Measurements from ENCODE around the gene PPT2. TPM values are rescaled to one million over a fixed set of nuclear protein-coding genes. Genes with fewer than 3 reads are reported as not detected.

The PPT2 gene
- total and polyA plus RNA-seq, 4 donors = 4.3 to 37.6 (median 27.9) TPM

- no peak for ATAC-seq (ENCODE audit: low FRiP score)
- intact Hi-C loops (cut with DNase I) = loop anchor here in 1 of 2 donors (10.0 kb wide), 1 partner anchor 144 kb away; no protein-coding TSS in a partner anchor
- peak; percentile 59 to 79 for DNase-seq
Observed at GRCh38 chr6:32110632-32111031, 43.3 kb upstream of the PPT2 start.

GRCh38 chr6:32111424-32112066 lies 42.4 kb upstream of the PPT2 start:
- intact Hi-C loops (cut with DNase I) = loop anchor here in 1 of 2 donors (10.0 kb wide), 1 partner anchor 143 kb away; no protein-coding TSS in a partner anchor
- peak overlapping the region in 1 of 2 donors; percentile 30 for H3K27ac ChIP-seq (ENCODE audit: low read depth in 1 of 2, low read length in 2 of 2)
- ATAC-seq (ENCODE audit: low FRiP score) (no peak), DNase-seq (peak in 1 of 2 donors; percentile 55)
- peaks cover 0 to 5% of the 10 kb centered on the region in 2 donors for H3K4me1 ChIP-seq (ENCODE audit: control insufficient read depth in 1 of 2, insufficient read depth in 2 of 2, low read length in 2 of 2)
- H3K9me3 ChIP-seq (ENCODE audit: control insufficient read depth, low read length) = no peaks in the 10 kb centered on the region
- 41 to 44% methylated on average over 7 of the region's 7 CpGs for WGBS, 2 donors
- H3K4me3 ChIP-seq (ENCODE audit: low read length in 2 of 2) = no peak overlapping the region
- H3K27me3 ChIP-seq (ENCODE audit: control insufficient read depth in 1 of 2, insufficient read depth in 2 of 2, low read length in 1 of 2) = no peaks in the 10 kb centered on the region
- peaks cover 0 to 3% of the 10 kb centered on the region in 2 donors for H3K36me3 ChIP-seq (ENCODE audit: control insufficient read depth in 1 of 2, insufficient read depth in 2 of 2, low read length in 1 of 2)

More at GRCh38 chr6:32110632-32111031, 43.3 kb upstream of the PPT2 start:
- Histone ChIP-seq H3K36me3 (ENCODE audit: control insufficient read depth in 1 of 2, insufficient read depth in 2 of 2, low read length in 1 of 2) (no peaks in the 10 kb centered on the region), H3K4me1 (ENCODE audit: control insufficient read depth in 1 of 2, insufficient read depth in 2 of 2, low read length in 2 of 2) (peaks cover 0 to 5% of the 10 kb centered on the region in 2 donors), H3K27me3 (ENCODE audit: control insufficient read depth in 1 of 2, insufficient read depth in 2 of 2, low read length in 1 of 2) (no peaks in the 10 kb centered on the region), H3K27ac (ENCODE audit: low read depth in 1 of 2, low read length in 2 of 2) (no peak overlapping the region), H3K9me3 (ENCODE audit: control insufficient read depth, low read length) (no peaks in the 10 kb centered on the region), H3K4me3 (ENCODE audit: low read length in 2 of 2) (no peak overlapping the region)
- 16 to 24% methylated on average over 7 of the region's 7 CpGs for WGBS, 2 donors

GRCh38 chr6:32112431-32112980 lies 41.4 kb upstream of the PPT2 start:
- WGBS, 2 donors = 60% methylated on average over 9 of the region's 9 CpGs

GRCh38 chr6:32113386-32114352 lies 40.3 kb upstream of the PPT2 start:
- no peaks in the 10 kb centered on the region for H3K27me3 ChIP-seq (ENCODE audit: control insufficient read depth in 1 of 2, insufficient read depth in 2 of 2, low read length in 1 of 2)
- peaks cover 0 to 8% of the 10 kb centered on the region in 2 donors for H3K36me3 ChIP-seq (ENCODE audit: control insufficient read depth in 1 of 2, insufficient read depth in 2 of 2, low read length in 1 of 2)
- DNase-seq (peak; percentile 94 to 95), ATAC-seq (ENCODE audit: low FRiP score) (peak; percentile 90)
- H3K27ac ChIP-seq (ENCODE audit: low read depth in 1 of 2, low read length in 2 of 2) = peak overlapping the region in 1 of 2 donors; percentile 57
- no peaks in the 10 kb centered on the region for H3K4me1 ChIP-seq (ENCODE audit: control insufficient read depth in 1 of 2, insufficient read depth in 2 of 2, low read length in 2 of 2)
- no peaks in the 10 kb centered on the region for H3K9me3 ChIP-seq (ENCODE audit: control insufficient read depth, low read length)
- WGBS, 2 donors = 50 to 52% methylated on average over 9 of the region's 9 CpGs
- intact Hi-C loops (cut with DNase I) = loop anchor here in 1 of 2 donors (1.0 to 10.0 kb wide), 2 partner anchors 65 to 141 kb away; no protein-coding TSS in a partner anchor
- no peak overlapping the region for H3K4me3 ChIP-seq (ENCODE audit: low read length in 2 of 2)

More at GRCh38 chr6:32112431-32112980, 41.4 kb upstream of the PPT2 start:
- peak overlapping the region in 1 of 2 donors; percentile 54 for H3K27ac ChIP-seq (ENCODE audit: low read depth in 1 of 2, low read length in 2 of 2)
- H3K36me3 ChIP-seq (ENCODE audit: control insufficient read depth in 1 of 2, insufficient read depth in 2 of 2, low read length in 1 of 2) = peaks cover 0 to 6% of the 10 kb centered on the region in 2 donors
- H3K4me3 ChIP-seq (ENCODE audit: low read length in 2 of 2) = no peak overlapping the region
- DNase-seq (peak in 1 of 2 donors; percentile 80), ATAC-seq (ENCODE audit: low FRiP score) (no peak)
- no peaks in the 10 kb centered on the region for H3K9me3 ChIP-seq (ENCODE audit: control insufficient read depth, low read length)
- intact Hi-C loops (cut with DNase I) = loop anchor here in 1 of 2 donors (10.0 kb wide), 1 partner anchor 142 kb away; no protein-coding TSS in a partner anchor
- peaks cover 0 to 4% of the 10 kb centered on the region in 2 donors for H3K4me1 ChIP-seq (ENCODE audit: control insufficient read depth in 1 of 2, insufficient read depth in 2 of 2, low read length in 2 of 2)
- H3K27me3 ChIP-seq (ENCODE audit: control insufficient read depth in 1 of 2, insufficient read depth in 2 of 2, low read length in 1 of 2) = no peaks in the 10 kb centered on the region

- no peaks in the 10 kb centered on the region for H3K4me1 ChIP-seq (ENCODE audit: control insufficient read depth in 1 of 2, insufficient read depth in 2 of 2, low read length in 2 of 2)
- ATAC-seq (ENCODE audit: low FRiP score) (no peak), DNase-seq (no peak)
- H3K4me3 ChIP-seq (ENCODE audit: low read length in 2 of 2) = no peak overlapping the region
- no peaks in the 10 kb centered on the region for H3K27me3 ChIP-seq (ENCODE audit: control insufficient read depth in 1 of 2, insufficient read depth in 2 of 2, low read length in 1 of 2)
- H3K27ac ChIP-seq (ENCODE audit: low read depth in 1 of 2, low read length in 2 of 2) = peak overlapping the region in 1 of 2 donors; percentile 63
- no peaks in the 10 kb centered on the region for H3K9me3 ChIP-seq (ENCODE audit: control insufficient read depth, low read length)
- 83% methylated on average over 8 of the region's 8 CpGs for WGBS, 2 donors
- peaks cover 0 to 10% of the 10 kb centered on the region in 2 donors for H3K36me3 ChIP-seq (ENCODE audit: control insufficient read depth in 1 of 2, insufficient read depth in 2 of 2, low read length in 1 of 2)
- intact Hi-C loops (cut with DNase I) = loop anchor here in 1 of 2 donors (1.0 to 10.0 kb wide), 2 partner anchors 66 to 140 kb away; no protein-coding TSS in a partner anchor
Observed at GRCh38 chr6:32114796-32115195, 39.1 kb upstream of the PPT2 start.

GRCh38 chr6:32115623-32116022 lies 38.3 kb upstream of the PPT2 start:
- Histone ChIP-seq H3K36me3 (ENCODE audit: control insufficient read depth in 1 of 2, insufficient read depth in 2 of 2, low read length in 1 of 2) (peaks cover 0 to 10% of the 10 kb centered on the region in 2 donors), H3K4me1 (ENCODE audit: control insufficient read depth in 1 of 2, insufficient read depth in 2 of 2, low read length in 2 of 2) (no peaks in the 10 kb centered on the region), H3K27ac (ENCODE audit: low read depth in 1 of 2, low read length in 2 of 2) (no peak overlapping the region), H3K27me3 (ENCODE audit: control insufficient read depth in 1 of 2, insufficient read depth in 2 of 2, low read length in 1 of 2) (no peaks in the 10 kb centered on the region), H3K9me3 (ENCODE audit: control insufficient read depth, low read length) (no peaks in the 10 kb centered on the region), H3K4me3 (ENCODE audit: low read length in 2 of 2) (no peak overlapping the region)
- DNase-seq (no peak), ATAC-seq (ENCODE audit: low FRiP score) (no peak)
- intact Hi-C loops (cut with DNase I) = loop anchor here in 1 of 2 donors (10.0 kb wide), 1 partner anchor 139 kb away; no protein-coding TSS in a partner anchor
- 81% methylated on average over 6 of the region's 6 CpGs for WGBS, 2 donors

GRCh38 chr6:32116674-32117073 lies 37.3 kb upstream of the PPT2 start:
- Histone ChIP-seq H3K27ac (ENCODE audit: low read depth in 1 of 2, low read length in 2 of 2) (no peak overlapping the region), H3K4me1 (ENCODE audit: control insufficient read depth in 1 of 2, insufficient read depth in 2 of 2, low read length in 2 of 2) (no peaks in the 10 kb centered on the region), H3K36me3 (ENCODE audit: control insufficient read depth in 1 of 2, insufficient read depth in 2 of 2, low read length in 1 of 2) (peaks cover 0 to 14% of the 10 kb centered on the region in 2 donors), H3K4me3 (ENCODE audit: low read length in 2 of 2) (no peak overlapping the region), H3K9me3 (ENCODE audit: control insufficient read depth, low read length) (no peaks in the 10 kb centered on the region), H3K27me3 (ENCODE audit: control insufficient read depth in 1 of 2, insufficient read depth in 2 of 2, low read length in 1 of 2) (no peaks in the 10 kb centered on the region)
- ATAC-seq (ENCODE audit: low FRiP score) = no peak
- no peak for DNase-seq
- intact Hi-C loops (cut with DNase I) = loop anchor here in 1 of 2 donors (10.0 kb wide), 1 partner anchor 138 kb away; no protein-coding TSS in a partner anchor
- WGBS, 2 donors = 80 to 84% methylated on average over 7 of the region's 7 CpGs

GRCh38 chr6:32117461-32117860 lies 36.5 kb upstream of the PPT2 start:
- 88% methylated on average over 9 of the region's 9 CpGs for WGBS, 2 donors
- peaks cover 0 to 14% of the 10 kb centered on the region in 2 donors for H3K36me3 ChIP-seq (ENCODE audit: control insufficient read depth in 1 of 2, insufficient read depth in 2 of 2, low read length in 1 of 2)
- DNase-seq = no peak
- no peaks in the 10 kb centered on the region for H3K27me3 ChIP-seq (ENCODE audit: control insufficient read depth in 1 of 2, insufficient read depth in 2 of 2, low read length in 1 of 2)
- ATAC-seq (ENCODE audit: low FRiP score) = no peak
- intact Hi-C loops (cut with DNase I) = loop anchor here in 1 of 2 donors (10.0 kb wide), 1 partner anchor 137 kb away; no protein-coding TSS in a partner anchor
- H3K4me3 ChIP-seq (ENCODE audit: low read length in 2 of 2) = no peak overlapping the region
- no peaks in the 10 kb centered on the region for H3K9me3 ChIP-seq (ENCODE audit: control insufficient read depth, low read length)
- H3K27ac ChIP-seq (ENCODE audit: low read depth in 1 of 2, low read length in 2 of 2) = no peak overlapping the region
- no peaks in the 10 kb centered on the region for H3K4me1 ChIP-seq (ENCODE audit: control insufficient read depth in 1 of 2, insufficient read depth in 2 of 2, low read length in 2 of 2)

Measured in aorta (tissue), 5 donors.